Smooth muscle cell (in vitro differentiated cells): Measurements from ENCODE around the gene SPDYE6. TPM values are rescaled to one million over a fixed set of nuclear protein-coding genes. Genes with fewer than 3 reads are reported as not detected.
A peak's percentile ranks its signal among the peaks of the same experiment; 100 is the strongest.

Source experiments
- DNase-seq: peaks from one replicate; lab custom pipeline; 2025; ENCODE audit not compliant: unreplicated experiment; lab: John Stamatoyannopoulos, UW
- H2AFZ ChIP-seq: fragments of 200-600 bp; sonication (generic); 2 replicates; pipeline ENCODE4 v1.6.0; 2016; ENCODE audit warnings: antibody characterized with exemption, low read depth, mild to moderate bottlenecking
- H3F3A ChIP-seq: fragments of 200-600 bp; sonication (generic); 2 replicates; pipeline ENCODE4 v1.6.0; 2017; ENCODE audit warnings: antibody characterized with exemption, low read depth
- H3K27ac ChIP-seq: fragments of 200-600 bp; sonication (generic); 2 replicates; pipeline ENCODE4 v1.5.1; 2016; ENCODE audit warnings: low read depth, mild to moderate bottlenecking
- H3K27me3 ChIP-seq: fragments of 200-600 bp; sonication (generic); 2 replicates; pipeline ENCODE4 v1.6.1; 2016; ENCODE audit warnings: low read depth, mild to moderate bottlenecking
- H3K36me3 ChIP-seq: fragments of 200-600 bp; sonication (generic); 2 replicates; pipeline ENCODE4 v1.5.1; 2016; ENCODE audit warnings: low read depth
- H3K4me1 ChIP-seq: fragments of 200-600 bp; sonication (generic); 2 replicates; pipeline ENCODE4 v1.5.1; 2016; ENCODE audit warnings: low read depth
- H3K4me2 ChIP-seq: fragments of 200-600 bp; sonication (generic); 2 replicates; pipeline ENCODE4 v1.6.0; 2016; ENCODE audit warnings: mild to moderate bottlenecking
- H3K4me3 ChIP-seq: fragments of 200-600 bp; sonication (generic); 2 replicates; pipeline ENCODE4 v1.5.1; 2016; ENCODE audit warnings: mild to moderate bottlenecking
- H3K79me2 ChIP-seq: fragments of 200-600 bp; sonication (generic); 2 replicates; pipeline ENCODE4 v1.6.0; 2016; ENCODE audit warnings: low read depth, mild to moderate bottlenecking
- H3K9ac ChIP-seq: fragments of 200-600 bp; sonication (generic); 2 replicates; pipeline ENCODE4 v1.6.0; 2016; ENCODE audit warnings: low read depth
- H3K9me3 ChIP-seq: fragments of 200-600 bp; sonication (generic); replicated peaks from 2 replicates; pipeline ENCODE4 v1.5.1; 2016; ENCODE audit warnings: low read depth
- H4K20me1 ChIP-seq: fragments of 200-600 bp; sonication (generic); 2 replicates; pipeline ENCODE4 v1.6.0; 2016; ENCODE audit warnings: low read depth
- WGBS: methylation state at CpG from one replicate; pipeline ENCODE4 v1.1.7; 2016; ENCODE audit warnings: low lambda C conversion rate; 5-methylcytosine and 5-hydroxymethylcytosine counted together
- polyA plus RNA-seq: library from polyadenylated mRNA; unstranded; fragments of >200 nt; fragmentation: Nextera tagmentation; extraction: Ambion mirVana; gene quantifications from 2 replicates; pipeline ENCODE4 v1.2.1, GENCODE V29; 2016
- total RNA-seq: library from RNA; depleted of rRNA; stranded (reverse); fragments of >200 nt; gene quantifications from 2 replicates; pipeline ENCODE4 v1.2.3, GENCODE V29; 2014
- TF ChIP-seq, protein P1 (sequence below): fragments of 200-600 bp; sonication (generic); IDR thresholded peaks from 2 replicates; pipeline ENCODE4 v1.5.1; 2017; ENCODE audit warnings: borderline replicate concordance, mild to moderate bottlenecking, antibody characterized with exemption; ENCODE audit not compliant: insufficient read depth, poor library complexity, severe bottlenecking

SPDYE6 gene
- total and polyA plus RNA-seq, 2 experiments from 2014 or later: not detected

DNA sequence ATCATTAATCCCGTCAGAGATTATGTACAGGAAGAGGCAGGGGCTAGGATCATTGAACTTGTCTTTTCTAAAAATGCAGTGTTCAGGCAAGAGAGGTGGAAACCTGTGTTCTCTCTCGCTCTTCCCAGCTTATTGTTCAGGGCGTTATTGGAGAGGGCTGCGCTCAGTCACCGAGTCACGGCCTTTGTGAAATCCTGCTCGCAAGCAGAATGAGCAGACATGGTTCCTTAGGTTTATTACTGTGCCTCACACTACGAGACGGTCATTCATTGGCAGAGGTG is 39.3 kb upstream of the SPDYE6 start:
- Histone ChIP-seq H4K20me1 (peaks cover 5% of the 10 kb centered on the region), H2AFZ (peak overlapping the region; percentile 75), H3F3A (peaks cover 17% of the 10 kb centered on the region), H3K36me3 (peaks cover 3% of the 10 kb centered on the region), H3K9me3 (no peaks in the 10 kb centered on the region), H3K27me3 (no peaks in the 10 kb centered on the region), H3K27ac (peak overlapping the region; percentile 96), H3K9ac (peak overlapping the region; percentile 92), H3K4me2 (peak overlapping the region; percentile 95), H3K79me2 (peaks cover 8% of the 10 kb centered on the region), H3K4me3 (peak overlapping the region; percentile 96), H3K4me1 (no peaks in the 10 kb centered on the region)
- TF ChIP-seq, protein P1, sequence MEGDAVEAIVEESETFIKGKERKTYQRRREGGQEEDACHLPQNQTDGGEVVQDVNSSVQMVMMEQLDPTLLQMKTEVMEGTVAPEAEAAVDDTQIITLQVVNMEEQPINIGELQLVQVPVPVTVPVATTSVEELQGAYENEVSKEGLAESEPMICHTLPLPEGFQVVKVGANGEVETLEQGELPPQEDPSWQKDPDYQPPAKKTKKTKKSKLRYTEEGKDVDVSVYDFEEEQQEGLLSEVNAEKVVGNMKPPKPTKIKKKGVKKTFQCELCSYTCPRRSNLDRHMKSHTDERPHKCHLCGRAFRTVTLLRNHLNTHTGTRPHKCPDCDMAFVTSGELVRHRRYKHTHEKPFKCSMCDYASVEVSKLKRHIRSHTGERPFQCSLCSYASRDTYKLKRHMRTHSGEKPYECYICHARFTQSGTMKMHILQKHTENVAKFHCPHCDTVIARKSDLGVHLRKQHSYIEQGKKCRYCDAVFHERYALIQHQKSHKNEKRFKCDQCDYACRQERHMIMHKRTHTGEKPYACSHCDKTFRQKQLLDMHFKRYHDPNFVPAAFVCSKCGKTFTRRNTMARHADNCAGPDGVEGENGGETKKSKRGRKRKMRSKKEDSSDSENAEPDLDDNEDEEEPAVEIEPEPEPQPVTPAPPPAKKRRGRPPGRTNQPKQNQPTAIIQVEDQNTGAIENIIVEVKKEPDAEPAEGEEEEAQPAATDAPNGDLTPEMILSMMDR: no peak
- DNase-seq: no peak
- 9% methylated on average over 9 of the region's 9 CpGs for WGBS

DNA sequence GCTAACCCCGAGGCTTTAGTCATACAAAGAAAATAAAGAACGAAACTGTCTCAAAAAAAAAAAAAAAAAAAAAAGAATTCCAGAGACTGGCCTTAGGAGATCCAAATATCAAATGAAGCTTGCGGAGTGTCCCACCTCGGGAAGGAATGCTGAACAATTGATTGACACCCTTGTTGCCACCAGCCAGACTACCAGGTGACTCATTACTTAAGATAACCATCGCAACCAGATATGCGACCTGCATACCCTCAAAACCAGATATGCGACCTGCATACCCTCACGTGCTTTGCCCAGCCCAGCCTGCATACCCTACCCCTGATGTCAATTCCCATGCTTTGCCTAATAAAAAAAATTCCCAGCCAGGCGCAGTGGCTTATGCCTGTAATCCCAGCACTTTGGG is 37.2 kb upstream of the SPDYE6 start:
- Histone ChIP-seq H3K4me3 (no peak overlapping the region), H3K4me1 (no peaks in the 10 kb centered on the region), H3K36me3 (no peaks in the 10 kb centered on the region), H3K9ac (no peak overlapping the region), H4K20me1 (peaks cover 8% of the 10 kb centered on the region), H3F3A (peaks cover 17% of the 10 kb centered on the region), H3K9me3 (no peaks in the 10 kb centered on the region), H3K27ac (peak overlapping the region; percentile 47), H3K4me2 (no peak overlapping the region), H3K79me2 (peaks cover 8% of the 10 kb centered on the region), H2AFZ (no peak overlapping the region), H3K27me3 (no peaks in the 10 kb centered on the region)
- TF ChIP-seq, protein P1: no peak
- WGBS: 54% methylated on average over 9 of the region's 9 CpGs
- DNase-seq: no peak

DNA sequence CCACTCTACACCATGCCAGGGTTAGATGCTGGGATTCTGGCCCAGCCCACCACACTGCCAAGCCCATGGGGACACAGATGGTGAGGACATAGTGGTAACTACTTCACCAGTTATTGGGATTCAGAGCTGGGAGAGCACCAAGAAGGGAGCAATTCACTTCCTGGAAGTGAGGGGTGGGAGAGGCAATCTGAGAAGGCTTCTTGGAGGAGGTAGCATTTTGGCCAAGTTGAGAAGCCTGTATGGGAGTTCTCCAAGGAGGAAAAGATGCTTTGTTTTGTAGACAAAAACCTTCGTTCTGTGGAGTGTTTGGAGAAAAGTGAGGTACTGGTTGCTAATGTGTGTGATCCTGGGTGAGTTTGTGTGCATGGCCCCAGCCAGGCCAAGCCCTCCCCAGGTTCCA is 36.1 kb upstream of the SPDYE6 start:
- Histone ChIP-seq H3F3A (peaks cover 17% of the 10 kb centered on the region), H4K20me1 (peaks cover 8% of the 10 kb centered on the region), H2AFZ (no peak overlapping the region), H3K79me2 (peaks cover 6% of the 10 kb centered on the region), H3K9ac (no peak overlapping the region), H3K36me3 (no peaks in the 10 kb centered on the region), H3K27me3 (no peaks in the 10 kb centered on the region), H3K4me3 (no peak overlapping the region), H3K4me1 (no peaks in the 10 kb centered on the region), H3K27ac (no peak overlapping the region), H3K9me3 (no peaks in the 10 kb centered on the region), H3K4me2 (no peak overlapping the region)
- WGBS: 100% methylated on average over 1 of the region's 1 CpG
- TF ChIP-seq, protein P1: no peak
- DNase-seq: no peak

DNA sequence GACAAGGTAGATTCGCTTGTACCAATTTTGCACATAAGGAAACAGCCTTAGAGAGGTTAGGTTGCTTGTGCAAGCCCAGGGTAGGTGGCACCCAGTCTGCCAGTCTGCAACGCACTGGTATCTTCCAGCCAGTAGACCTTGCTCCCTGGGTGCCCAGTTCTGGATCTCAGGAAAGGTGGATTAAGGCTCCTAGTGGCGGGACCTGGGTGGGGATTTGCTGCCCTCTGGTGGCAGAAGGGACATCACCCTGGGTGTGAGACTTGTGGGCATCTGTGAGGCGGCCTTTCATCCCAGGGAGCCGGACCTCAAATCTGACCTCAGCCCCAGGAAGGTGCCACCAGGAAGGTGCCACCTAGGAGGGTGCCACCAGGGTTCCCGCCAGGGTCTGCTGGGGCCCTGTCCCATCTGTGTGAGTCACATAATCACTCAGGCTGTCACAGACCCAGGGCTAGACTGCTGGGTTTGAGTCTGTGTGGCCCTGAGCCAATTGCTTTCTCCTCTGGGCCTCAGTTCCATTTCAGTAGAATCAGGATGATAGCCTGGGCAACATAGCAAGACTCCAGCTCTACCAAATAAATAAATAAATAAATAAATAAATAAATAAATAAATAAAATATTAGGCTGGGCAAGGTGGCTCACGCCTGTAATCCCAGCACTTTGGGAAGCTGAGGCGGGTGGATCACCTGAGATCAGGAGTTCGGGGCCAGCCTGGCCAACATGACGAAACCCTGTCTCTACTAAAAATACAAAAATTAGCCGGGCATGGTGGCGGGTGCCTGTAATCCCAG is 34.6 kb upstream of the SPDYE6 start:
- no peak overlapping the region for H3K27ac ChIP-seq
- peaks cover 8% of the 10 kb centered on the region for H4K20me1 ChIP-seq
- no peak overlapping the region for H3K4me3 ChIP-seq
- H3K4me2 ChIP-seq: no peak overlapping the region
- no peaks in the 10 kb centered on the region for H3K4me1 ChIP-seq
- 77% methylated on average over 12 of the region's 12 CpGs for WGBS
- H3K36me3 ChIP-seq: no peaks in the 10 kb centered on the region
- no peaks in the 10 kb centered on the region for H3K27me3 ChIP-seq
- H2AFZ ChIP-seq: no peak overlapping the region
- TF ChIP-seq, protein P1: peak; percentile 75
- no peak overlapping the region for H3K9ac ChIP-seq
- no peaks in the 10 kb centered on the region for H3K9me3 ChIP-seq
- H3F3A ChIP-seq: peaks cover 17% of the 10 kb centered on the region
- H3K79me2 ChIP-seq: no peaks in the 10 kb centered on the region
- peak; percentile 33 for DNase-seq
